ENCODE results near the gene RHOT2.

RHOT2 gene

DNA sequence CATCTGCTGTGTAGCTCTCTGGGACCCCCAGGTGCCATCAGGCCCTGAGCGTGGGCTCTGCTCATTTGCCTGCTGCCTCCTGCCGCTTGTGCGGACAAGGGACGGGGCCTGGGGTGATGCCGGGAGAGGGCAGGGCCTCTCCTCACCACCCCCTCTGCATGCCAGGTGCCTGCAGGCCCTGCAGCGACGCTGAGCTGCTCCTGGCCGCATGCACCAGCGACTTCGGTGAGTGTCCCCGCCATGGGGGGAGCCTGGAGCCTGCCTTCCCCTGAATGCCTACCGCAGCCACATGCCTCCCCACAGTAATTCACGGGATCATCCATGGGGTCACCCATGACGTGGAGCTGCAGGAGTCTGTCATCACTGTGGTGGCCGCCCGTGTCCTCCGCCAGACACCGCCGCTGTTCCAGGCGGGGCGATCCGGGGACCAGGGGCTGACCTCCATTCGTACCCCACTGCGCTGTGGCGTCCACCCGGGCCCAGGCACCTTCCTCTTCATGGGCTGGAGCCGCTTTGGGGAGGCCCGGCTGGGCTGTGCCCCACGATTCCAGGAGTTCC lies 48.9 kb downstream of the RHOT2 start:
- no peak for DNase-seq

GRCh38 chr16:717450-718245 lies 49.7 kb downstream of the RHOT2 start:
- DNase-seq = no peak

GRCh38 chr16:718389-718788 lies 50.5 kb downstream of the RHOT2 start:
- no peak for DNase-seq

- DNase-seq = no peak
Observed at GRCh38 chr16:718922-719321, 51.0 kb downstream of the RHOT2 start.

GRCh38 chr16:719815-720446 lies 52.0 kb downstream of the RHOT2 start:
- no peak for DNase-seq

GRCh38 chr16:720447-720989 lies 52.6 kb downstream of the RHOT2 start:
- DNase-seq = no peak

DNA sequence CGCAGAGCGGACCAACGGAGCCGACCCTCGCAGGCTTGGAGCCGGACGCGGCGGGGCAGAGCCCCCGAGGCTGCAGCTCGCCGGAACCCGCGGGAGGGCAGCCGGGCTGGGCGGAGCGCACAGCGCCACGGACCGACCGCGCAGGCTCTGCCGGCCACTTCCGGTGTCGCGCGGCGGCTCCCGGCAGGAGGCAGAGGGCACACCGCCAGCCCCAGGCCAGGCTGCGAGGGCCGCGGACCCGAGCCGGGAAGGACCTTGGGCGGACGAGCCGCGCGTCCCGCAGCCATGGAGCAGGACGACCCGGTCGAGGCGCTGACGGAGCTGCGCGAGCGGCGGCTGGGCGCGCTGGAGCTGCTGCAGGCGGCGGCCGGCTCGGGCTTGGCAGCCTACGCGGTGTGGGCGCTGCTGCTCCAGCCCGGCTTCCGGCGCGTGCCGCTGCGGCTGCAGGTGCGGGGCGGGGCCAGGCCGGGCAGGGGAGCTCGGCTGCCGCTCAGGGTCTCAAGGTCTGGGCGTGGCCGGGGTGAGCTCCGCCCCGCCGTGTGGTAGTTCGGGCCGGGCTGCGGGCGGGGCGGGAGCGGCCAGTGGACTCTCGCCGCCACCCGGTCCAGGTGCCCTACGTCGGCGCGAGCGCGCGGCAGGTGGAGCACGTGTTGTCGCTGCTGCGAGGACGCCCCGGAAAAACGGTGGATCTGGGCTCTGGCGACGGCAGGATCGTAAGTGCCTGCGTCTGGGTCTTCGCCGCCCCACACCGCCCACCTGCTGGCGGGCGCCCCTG lies 53.2 kb downstream of the RHOT2 start, which contains the start of gene ANTKMT:
TSS of gene ANTKMT (plus strand) at position 157 of the 775 bp plus-strand sequence. CDS start at position 286, 129 bp downstream.
- DNase-seq = no peak

DNA sequence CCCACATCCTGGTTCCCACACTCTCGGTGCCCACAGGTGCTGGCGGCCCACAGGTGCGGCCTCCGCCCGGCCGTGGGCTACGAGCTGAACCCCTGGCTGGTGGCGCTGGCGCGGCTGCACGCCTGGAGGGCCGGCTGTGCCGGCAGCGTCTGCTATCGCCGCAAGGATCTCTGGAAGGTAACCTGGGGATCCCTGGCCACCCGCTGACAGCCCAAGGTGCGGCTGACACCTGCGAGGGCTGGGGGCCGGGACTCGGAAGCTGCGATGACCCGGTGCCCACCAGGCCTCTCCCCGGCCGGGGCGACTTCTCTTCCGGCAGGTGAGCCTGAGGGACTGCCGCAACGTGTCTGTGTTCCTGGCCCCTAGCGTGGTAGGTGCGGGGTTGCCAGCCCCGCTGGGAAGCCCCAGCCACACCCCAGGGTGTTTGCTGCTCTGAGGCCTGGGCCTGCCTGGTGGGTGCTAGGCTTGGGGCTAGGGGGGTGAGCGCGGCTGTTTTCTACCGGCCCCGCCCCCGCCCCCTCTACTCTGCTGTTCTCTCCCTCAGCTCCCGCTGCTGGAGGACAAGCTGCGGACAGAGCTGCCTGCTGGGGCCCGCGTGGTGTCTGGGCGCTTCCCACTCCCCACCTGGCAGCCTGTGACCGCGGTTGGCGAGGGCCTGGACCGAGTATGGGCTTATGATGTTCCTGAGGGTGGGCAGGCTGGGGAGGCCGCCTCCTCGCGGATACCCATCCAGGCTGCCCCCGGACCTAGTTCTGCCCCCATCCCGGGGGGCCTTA lies 54.0 kb downstream of the RHOT2 start:
- DNase-seq = no peak

- DNase-seq = no peak
Observed at GRCh38 chr16:722835-723633, 55.1 kb downstream of the RHOT2 start.

DNA sequence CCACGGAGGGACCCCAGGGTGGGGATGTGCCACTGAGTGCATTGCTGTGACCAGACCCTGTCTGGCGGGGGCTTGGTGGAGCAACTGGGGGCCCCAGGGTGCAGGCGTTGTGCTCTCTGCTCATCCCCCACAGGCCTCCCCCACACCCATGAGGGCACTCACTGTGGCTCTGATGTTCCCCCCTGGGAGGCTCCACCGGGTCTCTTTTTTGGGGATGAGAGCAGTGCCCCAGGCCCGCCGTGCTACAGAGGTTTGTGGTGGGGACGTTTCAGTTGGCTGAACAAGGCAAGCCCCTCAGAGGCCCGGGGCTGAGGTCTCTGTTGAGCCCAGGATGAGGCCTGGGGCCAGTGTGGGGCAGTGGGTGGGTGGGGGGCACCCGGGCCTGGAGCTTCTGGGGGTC lies 55.8 kb downstream of the RHOT2 start:
- DNase-seq = no peak
